IMR-90 (cell line): ENCODE measurements around the gene PCP2. TPM values are rescaled to one million over a fixed set of nuclear protein-coding genes. Genes with fewer than 3 reads are reported as not detected.

Experiments used
- ATAC-seq: fragments of 200-7000 bp; cut with Tn5 transposase; 2 replicates; pipeline ENCODE4 v1.9.1; 2020; ENCODE audit warnings: low read depth, mild to moderate bottlenecking, moderate library complexity
- BruUV-seq: library from RNA; stranded (reverse); fragments of 400-500 nt; replicated peaks from 2 replicates; lab custom pipeline; 2021; lab: Mats Ljungman, UMichigan
- CTCF ChIA-PET: fragments of 300-600 bp; formaldehyde crosslinking; extraction: SDS; loops from one replicate; lab custom pipeline; 2021; ENCODE audit warnings: antibody characterized with exemption; lab: Yijun Ruan, JAX
- POLR2A ChIA-PET: fragments of 300-600 bp; sonication (Branson Sonifier 250); formaldehyde crosslinking; loops from one replicate; lab custom pipeline; 2022; ENCODE audit warnings: antibody characterized with exemption; ENCODE audit not compliant: unreplicated experiment; lab: Charles Lee
- DNase-seq: peaks from one replicate; pipeline ENCODE4 v3.0.0; 2013
- H2AFZ ChIP-seq: replicated peaks from 2 replicates; pipeline ENCODE3; 2013; ENCODE audit warnings: low read length, mild to moderate bottlenecking; ENCODE audit not compliant: poor library complexity
- H2AK5ac ChIP-seq: 2 replicates; pipeline ENCODE4 v1.6.1; 2013; ENCODE audit warnings: low read depth, low read length, inconsistent platforms
- H2AK9ac ChIP-seq: replicated peaks from 2 replicates; pipeline ENCODE3; 2013; ENCODE audit warnings: mild to moderate bottlenecking, low read depth, low read length, moderate library complexity; ENCODE audit not compliant: poor library complexity
- H2BK120ac ChIP-seq: 2 replicates; pipeline ENCODE4 v1.6.1; 2013; ENCODE audit warnings: low read depth, low read length, inconsistent platforms
- H2BK15ac ChIP-seq: 3 replicates; pipeline ENCODE4 v1.6.1; 2013; ENCODE audit warnings: low read depth, low read length, inconsistent platforms
- H2BK20ac ChIP-seq: 2 replicates; pipeline ENCODE4 v1.6.1; 2013; ENCODE audit warnings: low read depth, mild to moderate bottlenecking, inconsistent platforms, low read length, moderate library complexity
- H2BK5ac ChIP-seq: 2 replicates; pipeline ENCODE4 v1.6.1; 2013; ENCODE audit warnings: mild to moderate bottlenecking, low read depth, low read length, inconsistent platforms; ENCODE audit not compliant: poor library complexity, severe bottlenecking
- H3K14ac ChIP-seq: replicated peaks from 2 replicates; pipeline ENCODE4 v1.6.1; 2013; ENCODE audit warnings: low read depth, low read length, inconsistent platforms
- H3K18ac ChIP-seq: 2 replicates; pipeline ENCODE4 v1.6.1; 2013; ENCODE audit warnings: low read depth, low read length, control low read depth
- H3K23ac ChIP-seq: 2 replicates; pipeline ENCODE4 v1.6.1; 2013; ENCODE audit warnings: low read depth, low read length, inconsistent platforms
- H3K27ac ChIP-seq: 2 replicates; pipeline ENCODE4 v1.5.1; 2013; ENCODE audit warnings: mild to moderate bottlenecking, control low read depth, low read length; ENCODE audit not compliant: insufficient read depth
- H3K27me3 ChIP-seq: 2 replicates; pipeline ENCODE4 v1.6.1; 2013; ENCODE audit warnings: low read length; ENCODE audit not compliant: control insufficient read depth, insufficient read depth
- H3K36me3 ChIP-seq: 2 replicates; pipeline ENCODE4 v1.6.1; 2013; ENCODE audit warnings: low read length, mixed read lengths; ENCODE audit not compliant: control insufficient read depth, insufficient read depth
- H3K4ac ChIP-seq: 2 replicates; pipeline ENCODE4 v1.6.1; 2013; ENCODE audit warnings: low read depth, low read length, inconsistent platforms
- H3K4me1 ChIP-seq: 2 replicates; pipeline ENCODE4 v1.6.1; 2013; ENCODE audit warnings: low read length, mixed read lengths; ENCODE audit not compliant: control insufficient read depth, insufficient read depth
- H3K4me2 ChIP-seq: 2 replicates; pipeline ENCODE4 v1.6.1; 2013; ENCODE audit warnings: low read depth, mild to moderate bottlenecking, control low read depth, low read length, moderate library complexity
- H3K4me3 ChIP-seq: 2 replicates; pipeline ENCODE4 v1.5.1; 2013; ENCODE audit warnings: low read depth, mild to moderate bottlenecking, control low read depth, low read length, moderate library complexity; ENCODE audit not compliant: insufficient read depth
- H3K56ac ChIP-seq: 2 replicates; pipeline ENCODE4 v1.6.1; 2013; ENCODE audit warnings: low read length, inconsistent platforms; ENCODE audit not compliant: insufficient read depth; ENCODE audit errors: extremely low read depth
- H3K79me1 ChIP-seq, 2 experiments: 2 replicates each; pipeline ENCODE4 v1.6.1; 2013; ENCODE audit warnings: low read length in 2 of 2, inconsistent platforms in 1 of 2, low read depth in 1 of 2
- H3K9ac ChIP-seq: 2 replicates; pipeline ENCODE4 v1.6.1; 2013; ENCODE audit warnings: low read depth, low read length, control low read depth
- H3K9me1 ChIP-seq: 2 replicates; pipeline ENCODE4 v1.6.1; 2013; ENCODE audit warnings: low read length, inconsistent platforms; ENCODE audit not compliant: insufficient read depth
- H3K9me3 ChIP-seq: 2 replicates; pipeline ENCODE4 v1.6.1; 2013; ENCODE audit warnings: low read length; ENCODE audit not compliant: control insufficient read depth, insufficient read depth
- H4K20me1 ChIP-seq: 2 replicates; pipeline ENCODE4 v1.6.1; 2013; ENCODE audit warnings: low read length, inconsistent platforms; ENCODE audit not compliant: insufficient read depth
- H4K5ac ChIP-seq: 2 replicates; pipeline ENCODE4 v1.6.1; 2013; ENCODE audit warnings: mild to moderate bottlenecking, low read depth, low read length, control low read depth
- H4K8ac ChIP-seq, 2 experiments: 2 replicates each; pipeline ENCODE4 v1.6.1; 2013; ENCODE audit warnings: low read depth in 2 of 2, low read length in 2 of 2, control low read depth in 1 of 2, inconsistent platforms in 1 of 2
- H4K91ac ChIP-seq: 2 replicates; pipeline ENCODE4 v1.6.1; 2013; ENCODE audit warnings: low read depth, low read length, inconsistent platforms; ENCODE audit not compliant: insufficient read depth
- BHLHE40 ChIP-seq: fragments of 150-350 bp; IDR thresholded peaks from 2 replicates; pipeline ENCODE4 v1.6.1; 2016; ENCODE audit warnings: mild to moderate bottlenecking, low read depth, low read length
- CEBPB ChIP-seq: IDR thresholded peaks from 2 replicates; pipeline ENCODE4 v1.6.1; 2012; ENCODE audit warnings: low read depth, low read length, improper control_type of control experiment
- CHD1 ChIP-seq: IDR thresholded peaks from 2 replicates; pipeline ENCODE4 v1.6.1; 2012; ENCODE audit warnings: low read depth, low read length, improper control_type of control experiment
- CTCF ChIP-seq: conservative IDR thresholded peaks from 2 replicates; pipeline ENCODE4 v1.5.1; 2012; ENCODE audit warnings: mild to moderate bottlenecking, low read depth, low read length, improper control_type of control experiment
- ELK1 ChIP-seq: fragments of 150-350 bp; IDR thresholded peaks from 2 replicates; pipeline ENCODE4 v1.6.1; 2016; ENCODE audit warnings: low read depth, mild to moderate bottlenecking, low read length, moderate library complexity, borderline replicate concordance
- FOS ChIP-seq: fragments of 150-350 bp; IDR thresholded peaks from 2 replicates; pipeline ENCODE4 v1.6.1; 2016; ENCODE audit warnings: low read depth, low read length
- MAZ ChIP-seq: IDR thresholded peaks from 2 replicates; pipeline ENCODE4 v1.6.1; 2012; ENCODE audit warnings: low read depth, mild to moderate bottlenecking, low read length, improper control_type of control experiment, moderate library complexity, borderline replicate concordance
- NFE2L2 ChIP-seq: fragments of 150-350 bp; IDR thresholded peaks from 2 replicates; pipeline ENCODE4 v1.6.1; 2016; ENCODE audit warnings: low read depth, mild to moderate bottlenecking, low read length
- POLR2A ChIP-seq: IDR thresholded peaks from 2 replicates; pipeline ENCODE4 v1.6.1; 2012; ENCODE audit warnings: mild to moderate bottlenecking, low read depth, low read length
- RAD21 ChIP-seq: IDR thresholded peaks from 2 replicates; pipeline ENCODE4 v1.6.1; 2012; ENCODE audit warnings: low read length, improper control_type of control experiment
- RCOR1 ChIP-seq: IDR thresholded peaks from 2 replicates; pipeline ENCODE4 v1.6.1; 2012; ENCODE audit warnings: mild to moderate bottlenecking, low read length, improper control_type of control experiment; ENCODE audit not compliant: insufficient replicate concordance
- SMC3 ChIP-seq: fragments of 150-350 bp; IDR thresholded peaks from 2 replicates; pipeline ENCODE4 v1.6.1; 2016; ENCODE audit warnings: low read depth, mild to moderate bottlenecking, antibody characterized with exemption, low read length, moderate library complexity
- WGBS, 2 experiments: methylation state at CpG; one replicate each; pipeline versions ENCODE4 v1.1.5 to v1.1.7; 2013; ENCODE audit warnings: missing lambda C conversion rate in 2 of 2; ENCODE audit not compliant: insufficient read length in 1 of 2; ENCODE audit errors: extremely low coverage in 2 of 2; 5-methylcytosine and 5-hydroxymethylcytosine counted together
- dilution Hi-C: fragments of 300-500 bp; cut with HindIII; formaldehyde crosslinking; loops from one replicate; pipeline ENCODE4 v1.14.3; 2018; ENCODE audit warnings: low sequenced_read_pairs; ENCODE audit not compliant: unreplicated experiment
- in situ Hi-C: fragments of 300-500 bp; cut with MboI; formaldehyde crosslinking; loops from 3 replicates; pipeline ENCODE4 v1.14.3; 2019; ENCODE audit warnings: low sequenced_read_pairs, inconsistent platforms, mixed read lengths
- intact Hi-C: fragments of 100-400 bp; cut with micrococcal nuclease; formaldehyde crosslinking; loops from 2 replicates; pipeline ENCODE4 v1.10.0; 2022
- polyA plus RNA-seq, 3 experiments: library from polyadenylated mRNA; depleted of rRNA; stranded (reverse); fragments of >200 nt; gene quantifications; 2 replicates each; pipeline ENCODE4 v1.2.3, GENCODE V29; 2012; ENCODE audit warnings: low replicate concordance in 1 of 3
- total RNA-seq: library from RNA; depleted of rRNA; stranded (reverse); fragments of >200 nt; gene quantifications from 2 replicates; pipeline ENCODE4 v1.2.3, GENCODE V29; 2012

Gene PCP2
- total and polyA plus RNA-seq, 2 of the 4 experiments (the other 2 are of a cell fraction), result not detected

- TF ChIP-seq ELK1 (no peak), CEBPB (no peak), BHLHE40 (no peak), FOS (no peak)
Observed at GRCh38 chr19:7677669-7678311, 44.3 kb upstream of the PCP2 start (continued).

- Histone ChIP-seq H2BK120ac (no peak within 1 kb of the TSS), H4K5ac (no peak within 1 kb of the TSS), H3K4me3 (no peak within 1 kb of the TSS), H3K27ac (no peak within 1 kb of the TSS), H3K9me3 (peaks cover 4% of the 10 kb centered on the region; the same call in 1 of the 2 replicates), H3K4me2 (no peak within 1 kb of the TSS), H4K20me1 (peaks cover 2% of the 10 kb centered on the region; the same call in 1 of the 2 replicates), H3K4ac (no peak within 1 kb of the TSS), H3K27me3 (peaks cover 19% of the 10 kb centered on the region), H4K91ac (no peak within 1 kb of the TSS), H2AK9ac (peak within 1 kb of the TSS; percentile 37), H2BK15ac (no peak within 1 kb of the TSS), H3K4me1 (peaks cover 2% of the 10 kb centered on the region; the same call in 1 of the 2 replicates), H3K23ac (no peak within 1 kb of the TSS), H2AFZ (peak within 1 kb of the TSS; percentile 63), H3K56ac (no peak within 1 kb of the TSS), H3K9ac (no peak within 1 kb of the TSS), H3K79me1 (peaks cover 0 to 11% of the 10 kb centered on the region in 2 experiments; a peak in 3 of 4 replicates), H3K14ac (no peak within 1 kb of the TSS), H2BK5ac (no peak within 1 kb of the TSS), H4K8ac (no peak within 1 kb of the TSS), H2BK20ac (no peak within 1 kb of the TSS), H3K18ac (no peak within 1 kb of the TSS), H3K9me1 (peaks cover 3% of the 10 kb centered on the region), H3K36me3 (no peaks in the 10 kb centered on the region), H2AK5ac (no peak within 1 kb of the TSS)
- in situ Hi-C loops, result no loop called here
- WGBS, 2 experiments, result no CpG with 5 or more reads among the region's 10 CpGs
- dilution Hi-C loops, result no loop called here
- DNase-seq, result no peak
- ATAC-seq, result no peak
- POLR2A ChIA-PET, result no interaction called here
- intact Hi-C loops, result no loop called here
- CTCF ChIA-PET, result no interaction called here
- BruUV-seq, result no TSS peak
- TF ChIP-seq MAZ (no peak), FOS (no peak), CEBPB (no peak), BHLHE40 (no peak), RAD21 (no peak), CHD1 (no peak), RCOR1 (no peak), CTCF (no peak), NFE2L2 (no peak), ELK1 (no peak), POLR2A (no peak), SMC3 (no peak)
Observed at GRCh38 chr19:7676854-7677253, 43.3 kb upstream of the PCP2 start, which contains the start of gene MCEMP1. TSS of gene MCEMP1 (plus strand) at chr19:7677090. CDS start at chr19:7677121, 31 bp downstream.
